HG03571 (cell line): ENCODE results near the gene NXNL1.
"Not testable (repeated sequence)": the region's sequence is repeated elsewhere in the genome, so short reads cannot be mapped to it uniquely, and the experiment has no call there.

Experiments used
- ATAC-seq: cut with Tn5 transposase; IDR thresholded peaks from one replicate; pipeline ENCODE4 v1.9.1; 2021; ENCODE audit not compliant: unreplicated experiment

The NXNL1 gene

DNA sequence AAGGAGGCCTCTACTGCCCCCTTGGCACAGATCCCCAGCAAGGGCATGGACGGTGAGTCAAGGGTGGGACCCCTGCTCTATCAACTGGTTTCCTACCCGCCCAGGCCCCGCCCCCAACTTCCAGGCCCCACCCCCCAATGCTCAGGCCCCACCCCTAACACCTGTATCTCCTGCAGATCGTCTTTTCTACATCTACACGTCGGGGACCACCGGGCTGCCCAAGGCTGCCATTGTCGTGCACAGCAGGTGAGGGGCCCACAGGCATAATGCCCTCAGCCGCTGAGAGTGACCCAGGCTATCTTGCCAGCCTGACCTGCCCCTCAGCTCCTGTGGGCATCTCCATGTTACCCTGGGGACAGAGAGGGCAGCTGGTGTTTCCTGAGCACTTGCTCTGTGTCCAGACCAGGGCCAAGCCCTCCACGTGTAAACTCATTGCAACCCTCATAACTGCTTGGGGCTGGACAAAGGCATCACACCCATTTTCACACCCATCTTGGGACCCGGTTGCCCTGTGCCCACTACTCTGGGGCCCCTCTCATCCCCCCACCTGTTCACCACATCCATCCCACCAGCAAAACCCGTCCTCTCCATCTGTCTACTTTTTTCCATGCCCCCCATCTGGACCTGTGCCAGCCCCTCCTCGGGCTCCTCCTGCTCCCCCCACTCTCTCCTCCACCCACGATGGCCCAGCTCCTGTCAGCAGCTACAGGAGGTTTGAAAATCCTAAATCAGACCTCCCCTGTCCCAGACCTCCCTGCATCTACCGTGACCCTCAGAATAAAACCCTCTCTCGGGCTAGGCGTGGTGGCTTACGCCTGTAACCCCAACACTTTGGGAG is 26.8 kb upstream of the NXNL1 start:
- no peak for ATAC-seq

DNA sequence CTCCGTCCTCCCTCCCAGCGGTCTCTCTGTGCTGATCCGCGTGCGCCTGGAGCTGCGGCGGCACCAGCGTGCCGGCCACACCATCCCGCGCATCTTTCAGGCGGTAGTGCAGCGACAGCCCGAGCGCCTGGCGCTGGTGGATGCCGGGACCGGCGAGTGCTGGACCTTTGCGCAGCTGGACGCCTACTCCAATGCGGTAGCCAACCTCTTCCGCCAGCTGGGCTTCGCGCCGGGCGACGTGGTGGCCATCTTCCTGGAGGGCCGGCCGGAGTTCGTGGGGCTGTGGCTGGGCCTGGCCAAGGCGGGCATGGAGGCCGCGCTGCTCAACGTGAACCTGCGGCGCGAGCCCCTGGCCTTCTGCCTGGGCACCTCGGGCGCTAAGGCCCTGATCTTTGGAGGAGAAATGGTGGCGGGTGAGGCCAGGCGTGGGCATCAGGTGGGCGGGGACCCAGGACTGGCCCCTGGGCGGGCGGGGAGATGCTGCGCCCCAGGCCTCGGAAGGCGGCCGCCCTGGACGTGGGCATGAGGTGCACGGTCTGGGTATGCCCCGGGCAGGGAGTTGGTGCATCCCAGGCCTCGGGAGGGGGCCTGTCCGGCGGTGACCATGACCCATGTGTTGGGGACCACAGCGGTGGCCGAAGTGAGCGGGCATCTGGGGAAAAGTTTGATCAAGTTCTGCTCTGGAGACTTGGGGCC is 26.0 kb upstream of the NXNL1 start:
- ATAC-seq: no peak

- ATAC-seq: no peak
These were observed 23.9 kb upstream of the NXNL1 start for GRCh38 chr19:17484520-17485185.

DNA sequence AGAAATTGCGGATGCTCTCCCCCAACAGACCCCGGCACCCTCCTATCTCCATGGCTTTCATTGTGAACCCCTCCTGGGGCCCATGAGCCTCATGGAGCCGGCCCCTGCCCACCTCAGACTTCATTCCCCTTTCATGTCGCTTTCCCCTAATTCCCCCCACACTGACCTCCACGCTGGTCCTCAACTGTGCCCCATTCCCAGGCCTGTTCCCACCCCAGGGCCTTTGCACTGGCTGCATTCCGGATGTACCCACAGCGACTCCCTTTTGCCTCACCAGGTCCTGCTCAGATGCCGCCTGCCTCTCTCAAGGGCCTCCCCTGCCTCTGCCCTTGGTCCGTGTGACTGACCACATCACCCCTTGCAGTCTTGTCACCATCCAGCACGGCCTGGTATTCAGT is 22.9 kb upstream of the NXNL1 start:
- no peak for ATAC-seq

DNA sequence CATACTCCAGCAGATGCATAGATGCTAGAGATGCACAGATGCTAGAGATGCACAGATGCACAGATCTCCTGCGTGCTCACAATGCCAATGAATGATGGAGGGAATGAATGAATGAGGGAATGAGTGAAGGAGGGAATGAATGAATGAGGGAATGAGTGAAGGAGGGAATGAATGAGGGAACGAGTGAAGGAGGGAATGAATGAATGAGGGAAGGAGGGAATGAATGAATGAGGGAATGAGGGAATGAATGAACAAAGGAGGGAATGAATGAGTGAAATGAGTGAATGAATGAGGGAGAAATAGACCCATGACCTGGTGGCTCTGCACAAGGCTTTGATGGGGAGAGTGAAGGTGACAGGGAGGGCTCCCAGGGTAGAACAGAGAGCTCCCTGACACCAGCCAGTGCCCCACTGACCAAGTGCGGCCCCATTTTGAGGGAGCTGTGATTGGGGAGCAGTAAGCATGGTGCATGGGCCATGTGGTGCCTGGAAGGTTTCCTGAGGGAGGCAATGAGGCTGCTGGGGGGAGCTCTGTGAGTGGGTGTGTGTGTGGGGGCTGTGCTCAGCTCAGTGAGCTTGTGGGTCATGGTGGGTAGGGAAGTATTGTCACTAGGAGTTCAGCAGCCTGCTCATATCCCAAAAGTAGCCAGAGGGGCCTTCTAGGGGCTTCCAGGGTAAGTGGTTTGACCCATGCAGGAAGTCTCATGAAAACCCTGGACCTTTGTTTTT is 22.3 kb upstream of the NXNL1 start:
- no peak for ATAC-seq

- no peak for ATAC-seq
These were observed 21.3 kb upstream of the NXNL1 start for GRCh38 chr19:17481986-17482385.

DNA sequence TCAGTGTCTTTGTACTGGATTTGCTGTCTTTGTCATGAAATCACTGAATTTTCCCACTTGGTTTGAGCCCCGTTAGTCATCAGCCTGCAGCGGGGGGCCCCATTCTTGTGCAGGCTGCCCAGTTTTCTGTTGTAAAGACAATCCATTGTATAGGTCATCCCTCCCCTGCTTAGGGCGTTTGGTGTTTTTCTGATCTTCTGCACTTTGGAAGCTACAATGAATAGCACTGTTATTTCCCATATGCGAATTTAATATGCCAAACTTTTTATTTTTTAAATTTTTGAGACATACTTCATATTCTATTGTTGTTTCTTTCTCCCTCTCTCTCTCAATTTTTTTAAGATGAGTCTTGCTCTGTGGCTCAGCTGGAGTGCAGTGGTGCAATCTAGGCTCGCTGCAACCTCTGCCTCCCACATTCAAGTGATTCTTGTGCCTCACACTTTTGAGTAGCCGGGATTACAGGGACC is 18.6 kb upstream of the NXNL1 start:
- ATAC-seq: no peak

GRCh38 chr19:17475541-17476115 is 14.9 kb upstream of the NXNL1 start:
- no peak for ATAC-seq

DNA sequence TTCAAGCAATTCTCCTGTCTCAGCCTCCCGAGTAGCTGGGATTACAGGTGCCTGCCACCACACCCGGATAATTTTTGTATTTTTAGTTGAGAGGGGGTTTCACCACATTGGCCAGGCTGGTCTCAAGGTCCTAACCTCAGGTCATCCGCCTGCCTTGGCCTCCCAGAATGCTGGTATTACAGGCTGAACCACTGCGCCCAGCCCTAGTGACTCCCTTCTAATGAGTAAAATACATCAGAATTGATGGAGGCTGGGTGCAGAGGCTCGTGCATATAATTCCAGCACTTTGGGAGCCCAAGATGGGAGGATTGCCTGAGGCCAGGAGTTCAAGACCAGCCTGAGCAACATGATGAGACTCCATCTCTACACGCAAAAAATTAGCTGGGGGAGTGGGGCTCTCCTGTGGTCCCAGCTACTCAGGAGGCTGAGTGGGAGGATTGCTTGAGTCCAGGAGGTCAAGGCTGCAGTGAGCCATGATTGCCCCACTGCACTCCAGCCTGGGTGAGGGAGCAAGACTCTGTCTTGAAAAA is 14.3 kb upstream of the NXNL1 start:
- not testable (repeated sequence) for ATAC-seq

- no peak for ATAC-seq
These were observed 12.3 kb upstream of the NXNL1 start for GRCh38 chr19:17473041-17473440.

- ATAC-seq: no peak
These were observed 10.8 kb upstream of the NXNL1 start for GRCh38 chr19:17471410-17472125.

DNA sequence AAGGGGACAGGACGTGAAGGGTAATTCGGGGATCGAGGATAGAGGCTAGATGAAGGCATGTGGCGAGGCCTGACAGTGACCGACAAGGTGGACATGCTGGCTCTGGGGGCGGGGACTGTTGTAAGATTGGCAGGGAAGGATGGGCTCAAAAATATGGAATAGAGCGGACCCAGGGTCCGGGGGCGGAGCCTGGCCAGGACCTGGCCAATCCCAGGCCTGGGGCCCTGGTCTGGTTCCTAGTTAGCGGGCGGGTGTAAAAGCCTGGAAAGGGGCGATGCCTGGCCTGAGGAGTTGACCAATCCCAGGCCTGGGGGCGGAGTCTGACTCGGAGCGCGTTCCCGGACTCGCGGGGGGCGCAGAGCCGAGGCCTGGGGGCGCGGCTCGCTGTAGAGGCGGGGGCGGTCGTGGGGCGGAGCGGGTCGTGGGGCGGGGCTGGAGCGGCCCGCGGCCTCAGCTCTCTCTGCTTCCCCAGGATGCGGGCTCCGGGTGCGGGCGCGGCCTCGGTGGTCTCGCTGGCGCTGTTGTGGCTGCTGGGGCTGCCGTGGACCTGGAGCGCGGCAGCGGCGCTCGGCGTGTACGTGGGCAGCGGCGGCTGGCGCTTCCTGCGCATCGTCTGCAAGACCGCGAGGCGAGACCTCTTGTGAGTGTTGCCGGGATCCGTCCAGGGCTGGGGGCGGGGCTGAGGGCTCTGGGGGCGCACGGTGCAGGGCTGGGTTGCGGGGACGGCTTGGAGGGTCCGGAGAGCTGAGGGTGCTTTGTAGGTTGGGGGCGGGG is 9.5 kb upstream of the NXNL1 start, which contains the start of gene SLC27A1:
TSS of gene SLC27A1 (plus strand) at position 457 of the 774 bp plus-strand sequence. CDS start at position 474, 17 bp downstream.
- peak; percentile 63 for ATAC-seq

- peak; percentile 51 for ATAC-seq
These were observed 8.8 kb upstream of the NXNL1 start for GRCh38 chr19:17469481-17470067.

GRCh38 chr19:17469092-17469480 is 8.4 kb upstream of the NXNL1 start:
- no peak for ATAC-seq

- ATAC-seq: no peak
These were observed 7.8 kb upstream of the NXNL1 start for GRCh38 chr19:17468302-17469091.

GRCh38 chr19:17467471-17468301 is 7.0 kb upstream of the NXNL1 start:
- no peak for ATAC-seq

GRCh38 chr19:17466487-17466850 is 5.7 kb upstream of the NXNL1 start:
- ATAC-seq: no peak
